Activated CD8-positive, alpha-beta memory T cell treated with anti-CD3 and anti-CD28 coated beads, Interleukin-2, amount 50 U/mL, for 1 hour (primary cell): ENCODE data around the gene NADSYN1.

Source experiments
- DNase-seq: peaks from one replicate; pipeline ENCODE4 v3.0.0-alpha.2; 2020; ENCODE audit errors: extremely low read depth

The NADSYN1 gene

DNA sequence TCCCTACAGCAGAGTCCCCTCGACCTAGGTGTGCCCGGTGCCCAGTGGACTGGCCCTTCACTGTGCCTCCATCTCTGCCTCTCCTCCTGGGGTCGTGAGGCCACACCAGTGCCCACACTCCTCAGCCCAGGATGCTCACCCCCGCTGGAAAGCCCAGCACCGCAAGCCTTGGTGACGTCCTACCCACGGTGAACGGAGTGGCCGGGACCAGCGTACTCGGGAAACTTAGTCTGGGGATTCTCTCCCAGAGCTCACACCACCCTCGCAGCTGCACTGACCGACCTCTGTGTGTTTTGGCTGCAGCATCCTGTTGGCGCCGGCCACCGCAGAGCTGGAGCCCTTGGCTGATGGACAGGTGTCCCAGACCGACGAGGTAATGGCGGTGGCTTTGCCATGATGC, 38.5 kb downstream of the NADSYN1 start:
- DNase-seq, result no peak

DNA sequence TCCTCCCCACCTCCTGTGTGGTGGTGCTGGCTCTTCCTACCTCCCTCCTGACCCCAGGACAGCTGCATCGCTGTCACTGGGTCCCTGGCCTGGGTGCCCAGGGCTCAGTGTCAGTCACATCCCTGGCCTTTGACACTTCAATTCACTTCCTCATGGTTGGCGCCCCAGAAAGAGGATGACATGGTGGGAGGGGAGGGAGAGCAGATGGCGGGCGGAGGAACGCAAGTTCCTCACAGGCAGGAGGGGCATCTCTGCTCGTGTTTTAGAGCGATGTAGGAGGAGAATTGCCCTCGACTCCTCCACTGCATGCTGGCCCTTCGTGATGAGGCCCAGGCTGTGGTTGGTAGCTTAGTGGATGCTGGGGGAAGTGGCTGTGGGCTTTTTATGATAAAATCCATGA, 38.9 kb downstream of the NADSYN1 start:
- DNase-seq, result no peak

DNA sequence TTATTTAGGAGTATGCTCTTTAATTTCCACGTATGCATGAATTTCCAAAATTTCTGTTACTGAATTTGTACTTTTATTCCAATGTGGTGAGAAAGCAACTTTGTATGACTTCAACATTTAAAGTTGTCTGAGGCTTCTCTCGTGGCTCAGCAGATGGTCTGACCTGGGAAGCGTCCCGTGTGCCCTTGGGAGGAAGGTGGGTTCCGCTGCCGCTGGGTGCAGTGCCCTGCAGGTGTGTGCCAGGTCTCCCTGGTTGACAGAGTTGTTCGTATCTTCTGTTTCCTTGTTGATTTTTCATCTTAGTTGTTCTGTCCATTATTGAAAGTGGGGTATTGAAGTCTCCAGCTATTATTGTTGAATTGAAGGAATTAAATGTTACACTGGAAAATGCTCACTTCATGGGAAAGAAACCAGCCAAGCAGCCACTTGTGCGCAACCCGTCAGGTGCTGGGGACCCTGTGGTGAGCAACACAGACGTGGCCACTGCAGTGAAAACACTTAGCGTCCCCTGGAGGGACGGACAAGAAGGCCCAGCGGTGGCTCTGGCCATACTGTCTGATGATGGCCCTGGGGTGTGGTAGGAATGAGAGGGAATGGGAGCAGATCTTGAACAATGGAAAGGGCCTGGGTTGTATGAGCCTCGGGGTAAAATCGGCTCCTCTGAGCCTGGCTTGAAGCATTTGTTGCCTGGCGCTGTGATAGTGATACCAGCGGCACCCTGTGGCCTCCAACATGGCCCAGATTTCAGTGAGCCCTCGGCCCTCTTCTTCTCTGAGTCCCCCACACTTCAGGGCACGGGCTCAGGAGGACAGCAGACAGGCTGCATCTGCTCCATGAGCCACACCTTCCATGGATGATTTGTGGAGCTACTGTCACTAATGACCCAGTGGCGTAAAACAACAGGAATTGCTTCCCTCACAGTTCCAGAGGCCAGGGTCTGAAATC, 42.6 kb downstream of the NADSYN1 start:
- no peak for DNase-seq

DNA sequence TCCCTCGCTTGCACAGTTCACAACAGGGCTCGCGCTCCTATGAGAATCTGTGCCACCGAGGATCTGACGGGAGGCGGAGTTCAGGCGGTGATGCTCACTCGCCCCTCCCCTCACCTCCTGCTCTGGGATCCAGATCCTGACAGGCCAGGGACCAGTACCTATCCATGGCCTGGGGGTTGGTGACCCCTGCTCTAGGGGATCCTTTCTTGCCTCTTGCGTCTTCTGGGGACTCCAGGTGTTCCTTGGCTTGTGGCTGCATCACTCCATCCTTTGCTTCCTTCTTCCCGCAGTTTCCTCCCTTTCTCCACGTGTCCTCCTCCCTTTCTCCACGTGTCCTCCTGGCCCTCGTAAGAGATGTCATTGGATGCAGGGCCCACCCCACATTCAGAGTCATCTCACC, 43.4 kb downstream of the NADSYN1 start:
- no peak for DNase-seq

DNA sequence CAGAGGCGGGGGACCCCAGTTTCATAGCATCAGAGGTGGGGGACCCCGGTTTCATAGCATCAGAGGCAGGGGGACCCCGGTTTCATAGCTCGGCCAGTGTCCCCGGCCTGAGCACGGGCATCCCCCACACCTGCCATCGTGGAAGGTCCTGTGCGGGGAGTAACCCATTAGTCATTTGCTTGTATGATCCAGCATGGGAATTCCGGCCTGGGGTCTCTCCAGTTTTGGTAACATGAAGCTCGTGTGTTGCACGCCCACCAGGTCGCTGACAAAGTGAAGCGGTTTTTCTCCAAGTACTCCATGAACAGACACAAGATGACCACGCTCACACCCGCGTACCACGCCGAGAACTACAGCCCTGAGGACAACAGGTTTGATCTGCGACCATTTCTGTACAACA, 45.1 kb downstream of the NADSYN1 start:
- no peak for DNase-seq

DNA sequence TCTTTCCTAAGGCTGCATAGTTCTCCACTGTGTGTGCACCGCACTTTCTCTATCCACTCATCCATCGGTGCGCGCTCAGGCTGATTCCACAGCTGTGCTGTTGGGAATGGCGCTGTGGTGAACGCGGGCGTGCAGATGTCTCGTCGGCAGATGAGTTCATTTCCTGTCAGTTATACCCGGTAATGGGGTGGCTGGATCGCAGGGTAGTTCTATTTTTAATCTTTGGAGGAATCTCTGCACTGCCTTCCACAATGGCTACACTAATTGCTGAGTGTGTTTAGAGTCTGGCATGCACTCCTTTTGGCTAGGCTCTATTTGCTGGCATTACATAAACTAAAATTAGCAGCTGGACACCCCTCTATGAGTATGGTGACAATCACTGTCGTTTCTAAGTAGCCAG, 46.1 kb downstream of the NADSYN1 start:
- DNase-seq, result no peak

DNA sequence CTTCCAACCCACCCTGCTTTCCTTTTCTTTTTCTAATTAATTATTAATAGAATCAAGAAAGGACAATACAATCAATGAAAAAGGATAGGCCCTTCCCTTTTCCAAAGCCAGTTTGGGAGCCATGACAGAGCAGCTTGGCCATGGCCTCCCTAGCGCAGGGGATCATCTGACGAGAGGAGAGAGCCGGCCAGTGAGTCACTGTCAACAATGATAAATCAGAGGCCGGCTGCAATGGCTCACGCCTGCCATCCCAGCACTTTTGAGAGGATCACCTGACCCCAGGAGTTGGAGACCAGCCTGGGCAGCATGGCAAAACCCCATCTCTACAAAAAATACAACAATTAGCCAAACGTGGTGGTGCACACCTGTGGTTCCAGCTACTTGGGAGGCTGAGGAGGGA, 46.5 kb downstream of the NADSYN1 start:
- DNase-seq, result no peak

DNA sequence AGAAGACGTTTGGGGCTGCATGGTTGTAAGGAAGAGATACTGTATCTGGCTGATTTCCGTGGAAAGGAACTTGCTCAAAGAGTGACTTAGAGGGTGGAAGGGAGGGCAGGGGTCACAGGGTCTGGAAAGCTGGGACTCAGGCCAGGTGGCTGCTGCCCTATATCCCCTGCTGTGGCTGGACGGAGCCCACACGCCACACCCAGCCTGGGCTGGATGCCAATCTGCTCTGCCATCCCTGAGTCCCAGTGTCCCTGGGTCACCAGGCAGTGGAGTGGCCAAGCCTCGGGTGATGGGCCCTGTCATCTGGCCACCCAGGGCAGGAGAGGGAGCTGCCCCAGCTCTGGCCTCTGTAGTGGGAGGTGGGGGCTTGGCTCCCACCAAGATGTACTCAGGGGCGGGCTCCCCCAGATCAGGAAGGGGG, 47.6 kb downstream of the NADSYN1 start:
- no peak for DNase-seq

DNA sequence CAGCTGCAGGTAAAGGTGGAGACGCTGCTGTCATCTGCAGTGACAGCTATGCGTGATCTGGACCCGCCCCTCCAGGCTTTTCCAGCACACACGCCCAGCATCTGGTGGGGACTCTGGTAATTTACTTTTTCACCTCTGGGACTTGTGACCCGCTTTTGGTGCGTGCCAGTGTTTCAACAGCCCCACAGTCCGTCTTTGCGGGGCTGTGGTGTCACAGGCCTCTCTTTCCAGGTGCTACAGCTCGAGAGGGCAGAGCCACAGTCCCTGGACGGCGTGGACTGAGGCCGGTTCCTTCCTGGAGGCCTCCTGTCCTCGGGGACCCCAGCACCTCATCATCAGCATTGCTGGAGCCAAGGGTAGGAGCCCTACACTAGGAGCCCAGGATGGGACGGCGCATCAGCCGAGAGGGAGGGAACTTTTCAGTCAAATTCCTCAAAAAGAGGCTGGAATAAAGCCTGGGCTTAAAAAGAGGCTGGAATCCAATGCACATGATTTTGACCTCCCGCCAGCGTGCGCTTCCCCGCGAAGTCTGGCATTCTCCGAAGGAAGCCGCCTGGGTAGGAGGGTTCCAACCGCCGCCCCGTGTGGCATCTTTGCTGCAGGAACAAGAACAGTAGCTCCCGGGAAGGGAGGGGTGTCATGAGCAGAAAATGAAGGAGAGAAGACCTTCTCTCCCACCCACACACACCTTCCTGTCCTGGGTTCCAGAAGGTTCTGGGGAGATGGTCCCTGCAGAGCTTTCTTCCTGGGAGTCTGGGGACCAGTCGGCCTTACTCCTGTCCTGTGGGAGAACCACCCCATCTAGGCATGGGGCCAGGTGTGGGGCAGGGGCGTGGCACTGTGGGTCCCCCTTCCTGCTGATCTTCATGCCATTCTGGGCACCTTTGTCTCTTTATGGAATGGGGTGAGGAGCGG, 48.3 kb downstream of the NADSYN1 start:
- no peak for DNase-seq

DNA sequence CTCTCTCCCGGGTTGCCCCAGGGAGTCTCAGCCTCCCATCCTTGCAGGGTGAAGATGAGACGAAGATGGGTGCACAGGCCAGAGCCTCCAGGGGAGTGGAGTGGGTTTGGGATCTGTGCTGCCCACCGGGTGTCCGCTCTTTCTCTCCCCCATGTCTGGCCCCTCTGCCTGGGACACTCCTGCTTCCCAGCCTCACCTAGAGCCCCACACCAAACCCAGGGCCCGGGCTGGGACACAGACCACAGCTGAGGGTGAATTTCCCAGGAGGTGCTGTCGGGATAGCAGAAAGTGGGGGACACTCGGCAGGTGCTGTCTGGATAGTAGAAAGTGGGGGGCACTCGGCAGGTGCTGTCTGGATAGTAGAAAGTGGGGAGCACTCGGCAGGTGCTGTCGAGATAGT, 49.0 kb downstream of the NADSYN1 start:
- no peak for DNase-seq

DNA sequence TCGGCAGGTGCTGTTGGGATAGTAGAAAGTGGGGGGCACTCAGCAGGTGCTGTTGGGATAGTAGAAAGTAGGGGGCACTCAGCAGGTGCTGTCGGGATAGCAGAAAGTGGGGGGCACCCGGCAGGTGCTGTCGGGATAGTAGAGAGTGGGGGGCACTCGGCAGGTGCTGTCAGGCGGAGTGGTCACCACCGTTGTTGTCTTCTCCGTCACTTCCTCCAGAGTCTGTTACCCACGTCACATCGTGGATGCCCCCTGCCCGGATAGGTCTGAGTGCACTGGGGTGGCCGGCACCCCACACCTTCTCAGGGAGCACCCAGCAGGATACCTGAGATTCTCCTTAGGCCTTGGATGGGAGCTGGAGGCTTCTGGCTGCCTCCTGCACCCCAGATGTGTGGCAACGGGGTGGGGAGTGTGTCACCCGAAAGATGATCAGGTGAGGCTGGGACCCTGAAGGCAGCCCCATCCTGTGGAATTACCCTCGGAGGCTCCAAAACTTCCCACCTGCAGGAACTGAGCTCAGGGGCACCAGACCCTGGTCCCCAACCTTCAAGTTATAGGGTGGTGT, 50.0 kb downstream of the NADSYN1 start:
- DNase-seq, result no peak

DNA sequence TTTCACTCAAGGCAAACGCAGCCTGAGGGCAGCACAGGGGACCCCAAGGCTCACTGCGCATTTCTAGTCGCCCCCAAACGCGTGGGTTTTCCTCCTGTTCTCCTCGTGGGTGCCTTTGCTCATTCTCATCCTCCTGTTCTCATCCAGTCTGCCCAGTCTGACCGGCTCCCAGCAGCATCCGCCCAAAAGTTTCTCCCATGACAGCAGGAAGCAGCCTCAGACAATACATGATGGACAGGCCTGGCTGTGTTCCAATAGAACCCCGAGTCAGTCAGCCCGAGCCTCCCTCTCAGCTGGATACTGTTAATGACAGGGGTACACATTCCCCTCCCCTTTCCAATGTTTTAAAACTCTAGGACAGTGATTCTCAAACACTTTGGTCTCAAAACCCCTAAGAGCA, 51.5 kb downstream of the NADSYN1 start:
- no peak for DNase-seq

DNA sequence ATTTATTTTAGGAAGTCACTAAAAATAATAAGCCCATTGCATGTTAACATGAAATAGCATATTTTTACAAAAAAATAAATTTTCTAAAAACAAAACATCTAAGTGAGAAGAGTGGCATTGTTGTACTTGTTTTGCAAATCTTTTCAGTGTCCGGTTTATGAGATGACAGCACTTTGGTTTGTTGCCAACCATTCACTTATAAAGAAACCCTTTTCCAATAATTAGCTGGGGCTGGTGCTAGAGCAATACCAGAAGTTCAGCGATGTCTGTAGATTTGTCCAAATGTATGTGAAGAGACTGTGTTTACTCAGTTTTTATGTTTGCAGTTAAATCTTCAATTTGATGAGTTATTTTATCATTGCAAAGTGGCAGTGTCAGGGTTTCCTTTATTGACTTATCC, 52.0 kb downstream of the NADSYN1 start:
- DNase-seq, result no peak

DNA sequence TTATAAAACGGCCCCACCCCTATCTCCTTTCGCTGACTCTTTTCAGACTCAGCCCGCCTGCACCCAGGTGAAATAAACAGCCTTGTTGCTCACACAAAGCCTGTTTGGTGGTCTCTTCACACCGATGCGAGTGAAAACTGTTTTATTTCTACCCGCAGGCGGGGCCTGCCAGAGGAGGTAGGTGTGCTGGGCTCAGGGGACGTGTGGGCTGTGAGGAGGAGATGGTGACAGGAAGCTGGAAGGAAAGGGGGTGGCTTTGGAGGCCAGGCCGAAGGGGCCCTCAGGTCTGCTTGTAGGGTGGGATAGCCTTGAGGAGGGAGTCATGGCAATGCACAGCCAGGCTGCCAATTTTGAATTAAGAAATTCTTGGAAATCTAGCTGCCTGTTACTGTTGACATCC, 52.8 kb downstream of the NADSYN1 start:
- DNase-seq, result no peak

DNA sequence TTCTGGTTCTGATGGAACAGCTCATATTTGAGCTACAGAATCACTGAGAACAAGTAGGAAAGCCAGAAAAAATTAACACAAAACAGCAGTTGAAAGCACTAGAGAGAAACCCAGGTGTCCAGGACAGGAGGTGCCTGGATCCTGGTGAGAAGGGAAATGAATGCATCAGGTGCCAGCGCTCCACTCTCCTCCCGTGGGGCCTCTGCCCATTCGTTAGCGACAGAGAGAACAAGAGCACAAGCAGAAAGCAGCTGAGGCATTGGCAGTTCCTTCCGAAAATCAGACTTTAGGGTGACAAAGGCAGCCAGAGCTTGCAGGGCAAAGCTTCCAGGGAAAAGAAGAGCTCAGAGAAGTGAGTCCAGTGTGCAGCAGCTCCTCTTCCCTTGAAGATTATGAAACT, 54.1 kb downstream of the NADSYN1 start:
- no peak for DNase-seq

DNA sequence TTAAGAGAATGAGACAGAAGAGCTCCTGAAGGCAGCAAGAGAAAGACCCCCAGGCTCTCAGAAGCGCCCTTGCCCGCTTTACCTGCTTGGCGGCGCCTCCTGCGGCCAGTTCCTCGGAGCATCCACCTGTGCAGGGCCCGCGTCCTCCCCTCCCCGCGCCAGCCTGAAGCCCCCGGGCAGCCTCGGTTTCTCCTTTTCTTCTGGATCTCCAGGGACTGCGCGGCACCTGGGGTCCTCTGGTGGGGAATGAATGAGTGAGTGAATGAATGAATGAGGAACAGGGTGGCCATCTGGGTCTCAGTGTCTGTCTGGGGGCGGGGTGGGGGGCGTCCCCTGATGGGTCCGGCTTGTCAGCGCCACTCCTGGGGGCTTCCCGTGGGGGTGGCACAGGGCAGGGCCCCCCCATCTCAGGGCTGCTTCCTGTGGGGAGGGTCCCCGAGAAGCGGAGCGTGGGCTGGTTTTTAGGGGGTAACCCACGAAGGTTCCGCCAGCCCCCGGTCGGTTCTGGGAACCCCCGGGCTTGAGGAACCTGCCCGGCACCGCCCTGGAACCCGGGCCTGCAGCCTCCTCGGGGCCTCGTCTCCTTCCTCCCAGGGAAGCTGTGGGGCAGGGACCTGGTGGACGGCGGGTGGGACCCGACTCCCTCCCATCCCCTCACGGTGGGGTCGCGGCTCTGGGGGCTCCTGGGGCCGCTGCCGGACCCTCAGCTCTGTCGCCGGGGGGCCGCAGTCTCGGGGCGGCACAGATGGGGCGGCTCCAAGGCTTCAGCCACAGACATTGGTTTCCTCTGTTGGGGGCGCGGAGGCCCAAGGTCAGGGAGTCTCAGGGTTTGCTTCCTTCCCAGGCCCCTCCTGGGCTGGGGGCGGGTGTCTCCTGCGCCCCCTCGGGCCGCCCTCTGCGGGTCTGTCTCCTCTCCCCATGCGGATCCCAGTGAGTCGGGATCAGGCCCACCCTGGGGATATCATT, 65.8 kb downstream of the NADSYN1 start:
- DNase-seq, result no peak

DNA sequence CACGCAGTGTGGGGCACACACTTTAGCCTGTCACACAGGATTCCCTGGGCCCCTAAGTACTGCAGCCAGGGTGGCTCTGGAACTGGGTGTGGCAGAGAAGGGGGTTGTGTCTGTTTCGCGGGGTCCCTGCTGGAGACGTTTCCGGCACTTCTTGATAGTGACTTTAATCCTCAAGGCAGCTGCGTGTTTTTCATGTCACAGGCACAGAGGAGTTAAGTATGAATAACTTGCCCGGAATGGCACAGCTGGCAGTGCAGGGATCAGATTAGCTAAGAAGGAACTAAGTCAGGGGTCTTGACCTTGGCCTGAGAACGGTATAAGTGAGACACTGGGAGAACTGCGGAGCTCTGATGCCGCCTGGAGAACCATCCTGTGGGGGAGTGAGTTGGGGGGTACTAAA, 66.5 kb downstream of the NADSYN1 start:
- no peak for DNase-seq

DNA sequence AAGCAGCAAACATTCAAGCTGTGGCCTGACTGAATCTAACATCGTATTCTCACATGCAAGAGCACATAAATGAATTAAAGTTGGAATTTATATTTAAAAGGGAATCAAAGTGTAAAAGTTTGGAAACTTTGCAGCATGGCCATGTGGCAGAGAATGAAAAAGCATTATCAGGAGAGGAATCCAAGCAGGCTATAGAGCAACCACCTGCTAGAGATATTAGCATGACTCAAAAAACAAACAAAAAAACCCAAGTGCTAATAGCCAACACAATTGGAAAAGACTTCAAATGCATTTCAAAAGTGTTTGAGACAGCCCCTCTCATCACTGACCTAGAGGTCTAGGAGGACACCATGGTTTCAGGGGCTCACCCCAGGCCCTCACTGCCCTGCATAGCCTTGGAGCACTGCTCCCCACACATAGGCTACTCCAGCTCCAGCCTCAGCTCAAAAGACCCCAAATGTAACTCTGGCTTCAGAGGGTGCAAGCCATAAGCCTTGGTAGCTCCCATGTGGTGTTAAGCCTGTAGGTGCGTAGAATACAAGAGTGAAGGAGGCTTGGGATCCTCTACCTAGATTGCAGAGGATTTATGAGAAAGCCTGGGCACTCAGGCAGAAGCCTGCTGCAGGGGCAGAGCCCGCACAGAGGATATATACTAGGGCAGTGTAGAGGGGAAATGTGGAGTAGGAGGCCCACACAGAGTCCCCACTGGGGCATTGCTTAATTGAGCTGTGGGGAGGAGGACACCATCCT, 72.4 kb downstream of the NADSYN1 start:
- no peak for DNase-seq

DNA sequence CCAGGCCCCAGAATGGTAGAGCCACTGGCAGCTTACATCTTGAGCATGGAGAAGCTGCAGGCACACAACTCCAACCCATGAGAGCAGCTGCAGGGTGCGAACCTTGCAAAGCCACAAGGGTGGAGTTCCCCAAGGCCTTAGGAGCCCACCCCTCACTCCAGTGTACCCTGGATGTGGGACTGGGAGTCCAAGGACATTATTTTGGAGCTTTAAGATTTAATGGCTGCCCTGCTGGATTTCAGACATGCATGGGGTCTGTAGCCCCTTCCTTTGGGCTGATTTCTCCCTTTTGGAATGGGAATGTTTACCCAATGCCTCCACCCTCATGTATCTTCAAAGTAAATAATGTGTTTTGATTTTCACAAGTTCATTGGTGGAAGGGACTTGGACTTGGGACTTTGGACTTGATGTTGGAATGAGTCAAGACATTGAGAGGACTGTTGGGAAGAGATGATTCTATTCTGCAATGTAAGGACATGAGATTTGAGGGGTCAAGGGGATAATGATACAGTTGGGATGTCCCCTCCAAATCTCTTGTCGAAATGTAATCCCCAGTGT, 73.0 kb downstream of the NADSYN1 start:
- no peak for DNase-seq
